Esophagus squamous epithelium (tissue), 4 donors: ENCODE results near the gene QRICH1.

Experiments used
- CTCF ChIP-seq, 6 experiments: fragments of 450-650 bp in 4 of 6; fragments of 200-600 bp in 2 of 6; sonication (generic) in 2 of 6; IDR thresholded peaks; one replicate each; pipeline ENCODE4 v1.5.1; 2016 to 2019; ENCODE audit warnings: antibody characterized with exemption in 6 of 6, mild to moderate bottlenecking in 4 of 6, moderate library complexity in 4 of 6
- POLR2A ChIP-seq, 4 donors: fragments of 450-650 bp; IDR thresholded peaks; one replicate each; pipeline ENCODE4 v1.6.1; 2017; ENCODE audit warnings: antibody characterized with exemption in 4 of 4, mild to moderate bottlenecking in 4 of 4, moderate library complexity in 3 of 4

GRCh38 chr3:49013738-49014660 lies 79.9 kb downstream of the QRICH1 start:
- TF ChIP-seq POLR2A (IDR thresholded peaks at IDR 0.05) = no peak
- peak in 5 of 6 experiments; percentile 31 to 72 (median 47) for TF ChIP-seq CTCF (IDR thresholded peaks at IDR 0.05)
